ENCODE measurements around the gene KRTAP5-1. TPM values are rescaled to one million over a fixed set of nuclear protein-coding genes. Genes with fewer than 3 reads are reported as not detected.

Gene KRTAP5-1
- total RNA-seq, 1 donor from 2014 or later: not detected

DNA sequence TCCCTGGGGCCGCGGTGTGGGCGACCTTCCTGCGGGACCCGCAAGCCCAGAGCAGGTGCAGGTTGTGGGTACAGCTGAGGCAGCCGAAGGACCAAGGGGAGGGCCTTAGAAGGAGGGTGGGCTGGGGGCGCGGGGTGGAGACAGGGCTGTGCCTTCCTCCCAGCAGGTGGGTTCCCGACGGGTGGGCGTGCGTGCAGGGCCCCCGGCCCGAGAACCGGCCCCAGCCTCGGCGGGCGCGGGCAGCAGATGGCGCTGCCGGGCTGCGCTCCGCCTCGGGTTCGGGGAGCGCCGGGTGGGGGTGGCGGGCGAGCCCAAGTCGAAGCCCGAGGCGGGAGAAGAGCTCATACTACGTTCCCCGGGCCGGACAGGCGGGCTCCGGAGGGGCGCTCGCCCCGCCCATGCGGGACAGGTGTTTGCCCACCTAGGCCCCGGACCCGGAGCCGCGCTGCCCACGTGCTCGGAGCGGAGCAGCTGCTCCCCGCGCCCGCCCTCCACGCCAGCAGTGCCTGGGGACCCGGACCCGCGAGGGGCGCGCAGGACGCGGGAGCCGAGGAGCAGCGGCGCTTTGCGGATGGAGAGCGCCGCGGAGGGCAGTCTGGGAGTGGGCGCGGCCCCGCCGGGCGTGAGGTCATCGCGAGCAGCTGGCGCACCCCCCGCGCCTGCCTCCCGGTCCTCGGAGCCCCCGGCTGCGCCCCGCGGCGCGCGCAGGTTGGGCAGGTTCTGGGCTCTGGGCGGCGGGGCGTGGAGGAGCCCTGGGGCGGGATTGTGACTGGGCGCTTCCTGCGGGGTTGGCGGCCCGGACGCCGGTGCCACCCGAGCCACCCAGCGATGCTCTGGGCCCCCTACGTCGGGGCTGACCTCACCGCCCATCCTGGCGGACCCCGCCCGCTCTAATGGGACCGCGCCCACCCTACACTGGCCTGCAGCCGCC, 38.3 kb downstream of the KRTAP5-1 start:
- H3K27me3 ChIP-seq: peaks cover 7% of the 10 kb centered on the region
- peaks cover 30% of the 10 kb centered on the region for H3K4me1 ChIP-seq
- peak overlapping the region; percentile 33 for H3K27ac ChIP-seq
- intact Hi-C loops (cut with DNase I): loop anchor here (2.0 kb wide), 1 partner anchor 28 kb away; no protein-coding TSS in a partner anchor
- no peaks in the 10 kb centered on the region for H3K9me3 ChIP-seq
- no peaks in the 10 kb centered on the region for H3K36me3 ChIP-seq
- H3K4me3 ChIP-seq: peak overlapping the region; percentile 18 to 48
- DNase-seq (ENCODE audit: extremely low spot score in 2 of 2): no peak
- TF ChIP-seq POLR2A (IDR thresholded peaks at IDR 0.05) (no peak), POLR2AphosphoS5 (IDR thresholded peaks at IDR 0.05; ENCODE audit: insufficient read depth in 1 of 2, low read depth in 1 of 2) (no peak)
- TF ChIP-seq, protein P1, sequence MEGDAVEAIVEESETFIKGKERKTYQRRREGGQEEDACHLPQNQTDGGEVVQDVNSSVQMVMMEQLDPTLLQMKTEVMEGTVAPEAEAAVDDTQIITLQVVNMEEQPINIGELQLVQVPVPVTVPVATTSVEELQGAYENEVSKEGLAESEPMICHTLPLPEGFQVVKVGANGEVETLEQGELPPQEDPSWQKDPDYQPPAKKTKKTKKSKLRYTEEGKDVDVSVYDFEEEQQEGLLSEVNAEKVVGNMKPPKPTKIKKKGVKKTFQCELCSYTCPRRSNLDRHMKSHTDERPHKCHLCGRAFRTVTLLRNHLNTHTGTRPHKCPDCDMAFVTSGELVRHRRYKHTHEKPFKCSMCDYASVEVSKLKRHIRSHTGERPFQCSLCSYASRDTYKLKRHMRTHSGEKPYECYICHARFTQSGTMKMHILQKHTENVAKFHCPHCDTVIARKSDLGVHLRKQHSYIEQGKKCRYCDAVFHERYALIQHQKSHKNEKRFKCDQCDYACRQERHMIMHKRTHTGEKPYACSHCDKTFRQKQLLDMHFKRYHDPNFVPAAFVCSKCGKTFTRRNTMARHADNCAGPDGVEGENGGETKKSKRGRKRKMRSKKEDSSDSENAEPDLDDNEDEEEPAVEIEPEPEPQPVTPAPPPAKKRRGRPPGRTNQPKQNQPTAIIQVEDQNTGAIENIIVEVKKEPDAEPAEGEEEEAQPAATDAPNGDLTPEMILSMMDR (IDR thresholded peaks at IDR 0.05): peak in 2 of 3 experiments; percentile 49 to 60

DNA sequence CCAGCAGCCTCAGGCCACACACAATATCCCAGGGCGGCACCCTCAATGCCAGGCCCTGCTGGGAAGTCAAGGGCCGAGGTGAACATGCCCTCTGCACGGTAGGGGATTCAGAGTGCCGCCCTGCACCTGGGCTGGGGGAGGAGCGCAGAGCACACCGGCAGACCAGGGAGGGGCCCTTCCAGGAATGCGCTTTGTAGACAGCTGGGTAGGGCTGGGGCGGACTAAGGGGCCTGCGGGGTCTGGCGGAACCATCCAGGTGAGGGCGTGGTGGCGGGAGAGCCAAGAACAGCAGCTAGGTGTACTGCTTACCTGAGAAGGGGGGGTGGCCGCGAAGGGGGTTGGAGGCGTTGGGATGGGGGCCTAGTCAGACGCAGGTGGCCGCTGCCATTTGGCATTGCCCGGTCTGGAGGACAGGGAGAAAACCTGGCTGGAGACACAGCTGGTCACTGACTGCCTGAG, 39.0 kb downstream of the KRTAP5-1 start:
- intact Hi-C loops (cut with DNase I): loop anchor here (2.0 kb wide), 1 partner anchor 29 kb away; no protein-coding TSS in a partner anchor
- Histone ChIP-seq H3K4me1 (peaks cover 30% of the 10 kb centered on the region), H3K27me3 (peaks cover 7% of the 10 kb centered on the region), H3K4me3 (no peak overlapping the region), H3K36me3 (no peaks in the 10 kb centered on the region), H3K27ac (no peak overlapping the region), H3K9me3 (no peaks in the 10 kb centered on the region)
- TF ChIP-seq, protein P1 (IDR thresholded peaks at IDR 0.05): no peak
- TF ChIP-seq POLR2A (IDR thresholded peaks at IDR 0.05): no peak
- TF ChIP-seq POLR2AphosphoS5 (IDR thresholded peaks at IDR 0.05; ENCODE audit: insufficient read depth in 1 of 2, low read depth in 1 of 2): no peak
- DNase-seq (ENCODE audit: extremely low spot score in 2 of 2): no peak

DNA sequence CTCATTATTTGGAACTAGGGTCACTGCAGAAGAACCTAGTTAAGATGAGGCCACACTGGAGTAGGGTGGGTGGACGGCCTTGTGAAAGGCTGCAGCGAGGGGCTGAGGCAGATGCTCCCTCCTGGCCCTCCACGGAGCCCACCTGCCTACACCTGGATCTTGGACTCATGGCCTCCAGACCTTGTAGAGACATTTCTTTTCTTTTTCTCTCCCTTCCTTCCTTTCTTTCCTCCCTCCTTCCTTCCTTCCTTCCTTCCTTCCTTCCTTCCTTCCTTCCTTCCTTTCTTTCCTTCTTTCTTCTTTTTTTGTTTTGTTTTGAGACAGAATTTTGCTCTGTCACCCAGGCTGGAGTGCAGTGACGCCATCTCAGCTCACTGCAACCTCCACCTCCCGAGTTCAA, 39.7 kb downstream of the KRTAP5-1 start:
- no peaks in the 10 kb centered on the region for H3K9me3 ChIP-seq
- intact Hi-C loops (cut with DNase I): no loop called here
- TF ChIP-seq POLR2AphosphoS5 (IDR thresholded peaks at IDR 0.05; ENCODE audit: insufficient read depth in 1 of 2, low read depth in 1 of 2) (no peak), POLR2A (IDR thresholded peaks at IDR 0.05) (no peak)
- TF ChIP-seq, protein P1 (IDR thresholded peaks at IDR 0.05): no peak
- H3K27ac ChIP-seq: no peak overlapping the region
- H3K36me3 ChIP-seq: no peaks in the 10 kb centered on the region
- no peak overlapping the region for H3K4me3 ChIP-seq
- peaks cover 7% of the 10 kb centered on the region for H3K27me3 ChIP-seq
- H3K4me1 ChIP-seq: peaks cover 30% of the 10 kb centered on the region
- no peak for DNase-seq (ENCODE audit: extremely low spot score in 2 of 2)

DNA sequence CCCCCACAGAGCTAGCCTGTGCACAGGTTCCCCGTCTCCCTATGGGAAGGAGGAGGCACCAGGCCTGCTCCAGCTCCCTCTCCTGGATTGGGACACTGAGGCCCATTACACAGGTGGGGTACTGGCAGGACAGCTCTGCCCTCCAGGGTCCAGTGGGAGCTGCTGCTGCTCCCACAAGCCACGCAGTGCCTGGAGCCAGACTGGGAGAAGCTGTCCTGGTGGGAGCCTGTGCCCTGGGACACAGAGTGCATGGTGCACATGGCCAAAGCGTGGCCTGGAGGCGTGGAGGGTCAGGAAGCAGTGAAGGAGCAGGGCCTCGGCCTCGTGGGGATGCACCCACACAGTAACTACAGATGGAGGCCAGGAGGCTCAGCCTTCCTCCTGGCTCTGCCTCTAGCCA, 40.5 kb downstream of the KRTAP5-1 start:
- TF ChIP-seq, protein P1 (IDR thresholded peaks at IDR 0.05): no peak
- TF ChIP-seq POLR2A (IDR thresholded peaks at IDR 0.05) (no peak), POLR2AphosphoS5 (IDR thresholded peaks at IDR 0.05; ENCODE audit: insufficient read depth in 1 of 2, low read depth in 1 of 2) (no peak)
- no peak overlapping the region for H3K4me3 ChIP-seq
- no peak overlapping the region for H3K27ac ChIP-seq
- no peaks in the 10 kb centered on the region for H3K9me3 ChIP-seq
- DNase-seq (ENCODE audit: extremely low spot score in 2 of 2): no peak
- intact Hi-C loops (cut with DNase I): no loop called here
- H3K36me3 ChIP-seq: no peaks in the 10 kb centered on the region
- peaks cover 30% of the 10 kb centered on the region for H3K4me1 ChIP-seq
- H3K27me3 ChIP-seq: peaks cover 7% of the 10 kb centered on the region
